SU-DHL-6 (cell line): ENCODE results near the gene ADAMTS12.

Experiments
- H2AFZ ChIP-seq: fragments of 200-600 bp; sonication (generic); 2 replicates; pipeline ENCODE4 v1.6.1; 2014; ENCODE audit warnings: low read depth, mild to moderate bottlenecking, moderate library complexity, mixed read lengths, antibody characterized with exemption, low read length; ENCODE audit not compliant: severe bottlenecking
- H3F3A ChIP-seq: fragments of 200-600 bp; shearing (Covaris generic); 2 replicates; pipeline ENCODE4 v1.6.0; 2016; ENCODE audit warnings: antibody characterized with exemption, mild to moderate bottlenecking; ENCODE audit not compliant: insufficient read depth
- H3K27ac ChIP-seq: fragments of 200-600 bp; sonication (generic); 2 replicates; pipeline ENCODE4 v1.5.1; 2016; ENCODE audit warnings: low read depth, mild to moderate bottlenecking, low read length, moderate library complexity, mixed read lengths
- H3K27me3 ChIP-seq: fragments of 200-600 bp; sonication (generic), shearing (Covaris generic); 2 replicates; pipeline ENCODE4 v1.6.0; 2014; ENCODE audit warnings: mild to moderate bottlenecking, low read length
- H3K36me3 ChIP-seq: fragments of 200-600 bp; sonication (generic); 2 replicates; pipeline ENCODE4 v1.6.1; 2014; ENCODE audit warnings: mild to moderate bottlenecking, low read length, mixed read lengths
- H3K4me2 ChIP-seq: fragments of 300-600, 200-600 bp; shearing (Covaris generic), sonication (generic); 2 replicates; pipeline ENCODE4 v1.6.0; 2014; ENCODE audit warnings: low read length, low read depth, mild to moderate bottlenecking; ENCODE audit not compliant: poor library complexity, severe bottlenecking
- H3K4me3 ChIP-seq: fragments of 200-600 bp; sonication (generic); 2 replicates; pipeline ENCODE4 v1.5.1; 2014; ENCODE audit warnings: antibody characterized with exemption, low read length, mild to moderate bottlenecking, mixed read lengths; ENCODE audit not compliant: insufficient read depth, poor library complexity, severe bottlenecking
- H3K79me2 ChIP-seq: fragments of 200-600 bp; sonication (generic); 2 replicates; pipeline ENCODE4 v1.6.1; 2014; ENCODE audit warnings: mild to moderate bottlenecking, low read length, moderate library complexity; ENCODE audit not compliant: insufficient read depth
- H3K9ac ChIP-seq: fragments of 200-600 bp; sonication (generic); 2 replicates; pipeline ENCODE4 v1.7.0; 2014; ENCODE audit warnings: mild to moderate bottlenecking, low read length
- H3K9me2 ChIP-seq: fragments of 200-600 bp; sonication (generic); replicated peaks from 2 replicates; pipeline ENCODE4 v1.6.1; 2014; ENCODE audit warnings: low read length; ENCODE audit not compliant: insufficient read depth
- H3K9me3 ChIP-seq: fragments of 200-600 bp; sonication (generic); 2 replicates; pipeline ENCODE4 v1.6.1; 2014; ENCODE audit warnings: low read length, mixed read lengths; ENCODE audit not compliant: insufficient read depth
- H4K20me1 ChIP-seq: fragments of 200-600 bp; sonication (generic); 2 replicates; pipeline ENCODE4 v1.6.1; 2014; ENCODE audit warnings: low read depth, mild to moderate bottlenecking, antibody characterized with exemption, low read length, moderate library complexity, mixed read lengths
- EZH2phosphoT487 ChIP-seq: fragments of 200-600 bp; sonication (generic), shearing (Covaris generic); conservative IDR thresholded peaks from 2 replicates; pipeline ENCODE4 v1.6.1; 2018; ENCODE audit warnings: mild to moderate bottlenecking, antibody characterized with exemption, low read length, moderate library complexity, mixed read lengths
- TF ChIP-seq, protein P1 (sequence below): fragments of 200-600 bp; sonication (generic); IDR thresholded peaks from one replicate; pipeline ENCODE4 v1.5.1; 2017; ENCODE audit warnings: antibody characterized with exemption, mild to moderate bottlenecking, low read length, moderate library complexity; ENCODE audit not compliant: insufficient read depth, poor library complexity, severe bottlenecking

The ADAMTS12 gene

DNA sequence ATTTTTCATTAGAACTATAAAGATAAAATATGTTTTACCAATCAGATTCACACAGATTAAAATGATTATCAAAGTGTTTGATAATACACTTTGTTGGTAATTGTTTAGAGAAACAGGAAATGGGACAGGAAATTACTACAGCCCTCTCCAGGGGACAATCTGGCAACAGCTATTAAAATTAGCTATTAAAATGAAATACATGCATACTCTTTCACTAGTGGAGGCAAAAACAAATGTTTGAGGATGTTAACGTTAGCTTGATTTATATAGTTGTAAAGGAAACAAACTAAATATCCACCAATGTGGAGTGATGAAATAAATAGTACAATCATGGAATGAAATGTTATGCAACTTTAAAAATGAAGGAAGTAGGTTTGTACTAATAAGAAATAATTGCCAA, 397.3 kb downstream of the ADAMTS12 start:
- H2AFZ ChIP-seq = no peak overlapping the region
- no peaks in the 10 kb centered on the region for H3K79me2 ChIP-seq
- H3K9ac ChIP-seq = no peak overlapping the region
- no peaks in the 10 kb centered on the region for H3F3A ChIP-seq
- H3K4me2 ChIP-seq = no peak overlapping the region
- H3K4me3 ChIP-seq = no peak overlapping the region
- no peaks in the 10 kb centered on the region for H3K9me2 ChIP-seq
- no peaks in the 10 kb centered on the region for H4K20me1 ChIP-seq
- TF ChIP-seq, protein P1, sequence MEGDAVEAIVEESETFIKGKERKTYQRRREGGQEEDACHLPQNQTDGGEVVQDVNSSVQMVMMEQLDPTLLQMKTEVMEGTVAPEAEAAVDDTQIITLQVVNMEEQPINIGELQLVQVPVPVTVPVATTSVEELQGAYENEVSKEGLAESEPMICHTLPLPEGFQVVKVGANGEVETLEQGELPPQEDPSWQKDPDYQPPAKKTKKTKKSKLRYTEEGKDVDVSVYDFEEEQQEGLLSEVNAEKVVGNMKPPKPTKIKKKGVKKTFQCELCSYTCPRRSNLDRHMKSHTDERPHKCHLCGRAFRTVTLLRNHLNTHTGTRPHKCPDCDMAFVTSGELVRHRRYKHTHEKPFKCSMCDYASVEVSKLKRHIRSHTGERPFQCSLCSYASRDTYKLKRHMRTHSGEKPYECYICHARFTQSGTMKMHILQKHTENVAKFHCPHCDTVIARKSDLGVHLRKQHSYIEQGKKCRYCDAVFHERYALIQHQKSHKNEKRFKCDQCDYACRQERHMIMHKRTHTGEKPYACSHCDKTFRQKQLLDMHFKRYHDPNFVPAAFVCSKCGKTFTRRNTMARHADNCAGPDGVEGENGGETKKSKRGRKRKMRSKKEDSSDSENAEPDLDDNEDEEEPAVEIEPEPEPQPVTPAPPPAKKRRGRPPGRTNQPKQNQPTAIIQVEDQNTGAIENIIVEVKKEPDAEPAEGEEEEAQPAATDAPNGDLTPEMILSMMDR = no peak
- TF ChIP-seq EZH2phosphoT487 = no peak
- H3K27ac ChIP-seq = no peak overlapping the region
- H3K27me3 ChIP-seq = no peaks in the 10 kb centered on the region
- no peaks in the 10 kb centered on the region for H3K36me3 ChIP-seq
- no peaks in the 10 kb centered on the region for H3K9me3 ChIP-seq

DNA sequence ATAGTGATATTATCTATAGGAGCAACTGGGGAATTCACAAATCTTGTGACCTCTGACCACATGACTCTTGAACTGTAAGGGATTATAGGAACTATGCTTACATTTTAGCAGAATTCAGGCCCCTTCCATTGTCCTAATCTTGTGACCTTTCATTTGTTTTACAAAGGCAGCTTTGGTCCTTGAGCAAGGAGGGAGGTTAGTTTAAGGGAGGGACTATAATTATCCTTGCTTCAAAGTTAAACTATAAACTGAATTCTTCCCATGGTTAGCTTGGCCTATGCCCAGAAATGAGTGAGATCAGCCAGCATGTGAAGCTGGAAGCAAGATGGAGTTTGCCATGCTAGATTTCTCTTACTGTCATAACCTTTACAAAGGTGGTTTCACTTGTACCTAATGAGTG, 399.8 kb downstream of the ADAMTS12 start:
- no peaks in the 10 kb centered on the region for H4K20me1 ChIP-seq
- no peak overlapping the region for H3K9ac ChIP-seq
- no peak overlapping the region for H3K4me3 ChIP-seq
- no peaks in the 10 kb centered on the region for H3K9me2 ChIP-seq
- H2AFZ ChIP-seq = no peak overlapping the region
- H3K4me2 ChIP-seq = no peak overlapping the region
- no peaks in the 10 kb centered on the region for H3K79me2 ChIP-seq
- H3K27ac ChIP-seq = no peak overlapping the region
- no peaks in the 10 kb centered on the region for H3K9me3 ChIP-seq
- no peaks in the 10 kb centered on the region for H3K36me3 ChIP-seq
- no peak for TF ChIP-seq EZH2phosphoT487
- TF ChIP-seq, protein P1 = no peak
- no peaks in the 10 kb centered on the region for H3F3A ChIP-seq
- no peaks in the 10 kb centered on the region for H3K27me3 ChIP-seq

GRCh38 chr5:33490071-33490665, 401.6 kb downstream of the ADAMTS12 start:
- no peak overlapping the region for H3K4me2 ChIP-seq
- H3F3A ChIP-seq = no peaks in the 10 kb centered on the region
- no peaks in the 10 kb centered on the region for H3K9me3 ChIP-seq
- no peak overlapping the region for H3K27ac ChIP-seq
- H4K20me1 ChIP-seq = no peaks in the 10 kb centered on the region
- no peaks in the 10 kb centered on the region for H3K9me2 ChIP-seq
- no peak overlapping the region for H2AFZ ChIP-seq
- TF ChIP-seq EZH2phosphoT487 = no peak
- TF ChIP-seq, protein P1 = no peak
- no peaks in the 10 kb centered on the region for H3K36me3 ChIP-seq
- H3K4me3 ChIP-seq = no peak overlapping the region
- H3K79me2 ChIP-seq = no peaks in the 10 kb centered on the region
- H3K9ac ChIP-seq = no peak overlapping the region
- no peaks in the 10 kb centered on the region for H3K27me3 ChIP-seq
